Psoas muscle (tissue), 8 donors: ENCODE results near the gene ERICH2. TPM values are rescaled to one million over a fixed set of nuclear protein-coding genes. Genes with fewer than 3 reads are reported as not detected.
A peak's percentile ranks its signal among the peaks of the same experiment; 100 is the strongest.

Experiments used
- ATAC-seq, 4 donors: fragments of 200-7000 bp; cut with Tn5 transposase; one replicate each; pipeline ENCODE4 v1.9.1; 2020; ENCODE audit warnings: moderate library complexity in 3 of 4, mild to moderate bottlenecking in 2 of 4
- DNase-seq, 2 donors: peaks; one replicate each; pipeline ENCODE4 v3.0.0-alpha.2; 2020
- H3K27ac ChIP-seq: fragments of 200-600 bp; one replicate; pipeline ENCODE4 v1.8.0; 2022
- H3K27me3 ChIP-seq, 3 donors: fragments of 200-600 bp in 1 of 3; one replicate each; pipeline versions ENCODE4 v1.6.1 to v1.8.0; 2013 to 2022; ENCODE audit warnings: low read length in 2 of 3, mild to moderate bottlenecking in 2 of 3, moderate library complexity in 1 of 3; ENCODE audit not compliant: insufficient read depth in 3 of 3
- H3K36me3 ChIP-seq, 2 donors: fragments of 200-600 bp in 1 of 2; one replicate each; pipeline versions ENCODE4 v1.6.1 to v1.8.0; 2013 to 2022; ENCODE audit warnings: low read depth in 1 of 2, mild to moderate bottlenecking in 1 of 2, moderate library complexity in 1 of 2; ENCODE audit not compliant: insufficient read depth in 1 of 2
- H3K4me1 ChIP-seq: fragments of 200-600 bp; one replicate; pipeline ENCODE4 v1.8.0; 2022
- H3K4me3 ChIP-seq: fragments of 200-600 bp; one replicate; pipeline ENCODE4 v1.8.0; 2022; ENCODE audit warnings: mild to moderate bottlenecking
- H3K9me3 ChIP-seq: fragments of 200-600 bp; one replicate; pipeline ENCODE4 v1.8.0; 2022
- WGBS, 3 donors: extraction: QIAGEN DNeasy Blood & Tissue Kit; methylation state at CpG; one replicate each; pipeline versions ENCODE4 v1.1.6 to v1.1.7; 2013; 5-methylcytosine and 5-hydroxymethylcytosine counted together
- intact Hi-C, 2 donors: fragments of 100-400 bp; cut with DNase I; formaldehyde crosslinking; loops; one replicate each; pipeline versions ENCODE4 v1.11.0 to v1.14.2; 2022
- long read RNA-seq, 2 donors: library from polyadenylated mRNA; unstranded; transcript quantifications; one replicate each; pipeline ENCODE4 v2.0.0, GENCODE V29; 2021
- polyA plus RNA-seq, 3 donors: library from polyadenylated mRNA; stranded (reverse); fragments of 200-250 nt; gene quantifications; one replicate each; pipeline ENCODE4 v1.2.3, GENCODE V29; 2013
- total RNA-seq, 4 donors: library from RNA; stranded (reverse); fragmentation: NEBNext Ultra II Directional in 2 of 4; extraction: Animal tissue kit (Norgen Biotek cat#: 25700) in 2 of 4; gene quantifications; one replicate each; pipeline versions ENCODE4 v1.2.1 to v1.2.4, GENCODE V29; 2021 to 2023
- TF ChIP-seq, protein P1 (sequence below): fragments of 200-600 bp; IDR thresholded peaks from one replicate; pipeline ENCODE4 v1.8.0; 2022; ENCODE audit warnings: antibody characterized with exemption
- donor health status: healthy with polysubstance abuse.
- donor health status: DM: no; HTN: no; CAD: no; lungs with moderate emphysema.
- donor health status: Bipolar disorder and iron deficiency.
- donor health status: healthy.
- donor health status: DM: yes; HTN: yes; CAD: no.
- donor health status: DM: no; HTN: no; CAD: no.
- donor health status: DM: no; HTN: no; CAD: no.
- donor health status: DM: yes; HTN: yes; CAD: no.

ERICH2 gene, protein sequence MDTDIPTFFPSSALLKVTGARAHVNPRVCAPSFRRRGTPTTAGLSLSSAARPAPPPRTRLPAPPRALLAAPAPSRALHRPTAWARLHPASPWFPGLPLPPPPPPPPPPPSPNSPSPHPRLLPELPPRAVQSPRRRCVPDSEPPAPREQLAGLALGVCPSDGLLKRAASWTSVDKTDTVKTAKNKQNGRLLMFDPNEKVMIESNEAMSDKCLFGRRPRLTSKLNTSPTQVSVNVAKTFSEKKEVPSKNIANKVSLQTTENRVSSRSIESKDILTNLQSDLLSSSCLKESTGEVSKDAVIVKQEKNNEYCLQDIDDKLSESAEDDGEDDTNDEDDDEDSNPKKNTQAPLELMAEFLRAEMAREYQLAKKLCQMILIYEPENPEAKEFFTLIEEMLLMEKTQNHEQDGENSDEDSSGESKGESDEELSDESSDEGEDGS
- total RNA-seq (under 1 TPM in 2 of 4 donors, not detected in 2; 0.54 to 0.64 TPM), polyA plus RNA-seq (under 1 TPM; 0.17 to 0.40 (median 0.24) TPM)
- long read RNA-seq, donor 1, partial matches to known transcripts: 0 of 1 reads
- long read RNA-seq, donor 1, other reads (novel, unspliced or antisense): 1 of 1 reads
- long read RNA-seq, donor 2: 0 reads

DNA sequence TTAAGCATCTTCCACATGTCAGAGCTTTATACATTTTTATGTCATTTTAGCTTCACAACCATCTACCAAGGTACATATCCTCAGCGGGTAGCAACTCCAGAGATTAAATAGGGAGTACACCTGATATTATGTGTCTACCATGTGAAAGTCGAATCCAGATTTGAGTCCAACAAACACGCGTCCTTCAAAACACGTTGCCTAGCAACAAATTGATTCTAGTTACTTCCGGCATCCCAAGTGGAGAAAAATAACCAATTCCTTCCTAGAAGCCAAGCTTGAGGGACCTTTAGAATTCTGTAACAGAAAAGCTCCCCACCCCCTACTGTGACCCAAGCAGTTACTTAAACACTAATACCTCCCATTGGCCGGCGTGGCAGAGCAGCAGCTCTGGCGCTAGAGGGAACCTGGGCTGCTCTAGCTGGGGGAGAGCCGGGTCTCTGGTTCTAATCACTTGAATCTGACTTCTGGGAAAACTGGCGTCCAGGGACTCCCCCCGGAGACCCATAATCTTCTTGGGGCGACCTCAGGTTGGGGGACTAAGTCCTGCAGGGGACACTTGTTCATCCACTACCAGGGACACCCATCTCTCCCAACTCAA, at the start of gene ERICH2:
Gene ERICH2 (plus strand): TSS at position 371 of the 598 bp plus-strand sequence. CDS start 304 bp downstream, outside the sequence.
- intact Hi-C loops: no loop called here
- no peaks in the 10 kb centered on the region for H3K36me3 ChIP-seq
- peak; percentile 66 to 79 (median 72) for ATAC-seq
- peak; percentile 32 to 53 for DNase-seq
- peak within 1 kb of the TSS; percentile 61 for H3K27ac ChIP-seq
- no peaks in the 10 kb centered on the region for H3K27me3 ChIP-seq
- TF ChIP-seq, protein P1, sequence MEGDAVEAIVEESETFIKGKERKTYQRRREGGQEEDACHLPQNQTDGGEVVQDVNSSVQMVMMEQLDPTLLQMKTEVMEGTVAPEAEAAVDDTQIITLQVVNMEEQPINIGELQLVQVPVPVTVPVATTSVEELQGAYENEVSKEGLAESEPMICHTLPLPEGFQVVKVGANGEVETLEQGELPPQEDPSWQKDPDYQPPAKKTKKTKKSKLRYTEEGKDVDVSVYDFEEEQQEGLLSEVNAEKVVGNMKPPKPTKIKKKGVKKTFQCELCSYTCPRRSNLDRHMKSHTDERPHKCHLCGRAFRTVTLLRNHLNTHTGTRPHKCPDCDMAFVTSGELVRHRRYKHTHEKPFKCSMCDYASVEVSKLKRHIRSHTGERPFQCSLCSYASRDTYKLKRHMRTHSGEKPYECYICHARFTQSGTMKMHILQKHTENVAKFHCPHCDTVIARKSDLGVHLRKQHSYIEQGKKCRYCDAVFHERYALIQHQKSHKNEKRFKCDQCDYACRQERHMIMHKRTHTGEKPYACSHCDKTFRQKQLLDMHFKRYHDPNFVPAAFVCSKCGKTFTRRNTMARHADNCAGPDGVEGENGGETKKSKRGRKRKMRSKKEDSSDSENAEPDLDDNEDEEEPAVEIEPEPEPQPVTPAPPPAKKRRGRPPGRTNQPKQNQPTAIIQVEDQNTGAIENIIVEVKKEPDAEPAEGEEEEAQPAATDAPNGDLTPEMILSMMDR: peak; percentile 8
- H3K9me3 ChIP-seq: no peaks in the 10 kb centered on the region
- H3K4me1 ChIP-seq: peaks cover 12% of the 10 kb centered on the region
- peak within 1 kb of the TSS; percentile 77 for H3K4me3 ChIP-seq
- 1 to 2% (median 2%) methylated on average over 13 of the region's 13 CpGs for WGBS, 3 donors

DNA sequence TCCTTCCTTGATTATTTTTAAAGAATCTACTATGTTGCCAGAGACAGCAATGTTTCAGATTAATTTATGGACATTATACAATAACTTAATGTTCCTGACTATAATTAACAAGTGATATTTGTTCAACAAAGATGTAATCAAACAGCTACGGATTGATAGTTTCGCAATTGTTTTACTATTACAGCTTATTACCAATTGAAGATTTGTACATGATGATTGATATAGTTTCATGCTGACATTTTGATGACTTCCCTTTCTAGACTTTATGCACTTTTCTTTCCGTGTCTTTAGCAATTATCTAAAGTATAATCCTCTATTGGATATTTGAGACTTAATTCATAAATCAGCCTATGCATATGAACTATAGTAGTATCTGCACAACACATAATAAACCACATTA, 48.5 kb upstream of the ERICH2 start:
- TF ChIP-seq, protein P1: no peak
- no peak for ATAC-seq
- Histone ChIP-seq H3K9me3 (no peaks in the 10 kb centered on the region), H3K4me3 (no peak overlapping the region), H3K27me3 (peaks cover 0 to 56% (median 6%) of the 10 kb centered on the region in 3 donors), H3K27ac (no peak overlapping the region), H3K36me3 (no peaks in the 10 kb centered on the region), H3K4me1 (no peaks in the 10 kb centered on the region)
- intact Hi-C loops: no loop called here
- no peak for DNase-seq
- 86 to 91% (median 87%) methylated on average over 3 of the region's 3 CpGs for WGBS, 3 donors

DNA sequence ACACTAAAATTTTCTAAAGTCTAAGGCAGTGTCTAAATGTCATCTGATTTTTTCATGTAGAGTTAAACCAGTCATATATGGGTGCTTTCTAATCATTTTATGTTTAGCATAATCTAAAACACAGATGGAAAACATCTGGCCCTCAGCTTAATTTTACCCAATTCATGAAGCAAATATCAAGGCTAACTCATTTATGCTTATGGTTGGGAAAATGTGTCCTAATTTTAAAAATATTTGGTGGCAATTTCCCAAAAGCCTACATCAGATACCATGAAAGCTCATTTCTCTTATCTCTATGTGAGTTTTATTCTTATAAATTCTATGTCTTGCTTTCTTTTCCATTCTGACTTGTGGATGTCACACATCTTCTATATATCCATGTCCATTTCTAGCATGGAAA, 47.9 kb upstream of the ERICH2 start:
- Histone ChIP-seq H3K36me3 (no peaks in the 10 kb centered on the region), H3K9me3 (no peaks in the 10 kb centered on the region), H3K27ac (no peak overlapping the region), H3K4me1 (no peaks in the 10 kb centered on the region), H3K27me3 (peaks cover 0 to 49% (median 5%) of the 10 kb centered on the region in 3 donors), H3K4me3 (no peak overlapping the region)
- no peak for ATAC-seq
- no peak for DNase-seq
- intact Hi-C loops: no loop called here
- TF ChIP-seq, protein P1: no peak

DNA sequence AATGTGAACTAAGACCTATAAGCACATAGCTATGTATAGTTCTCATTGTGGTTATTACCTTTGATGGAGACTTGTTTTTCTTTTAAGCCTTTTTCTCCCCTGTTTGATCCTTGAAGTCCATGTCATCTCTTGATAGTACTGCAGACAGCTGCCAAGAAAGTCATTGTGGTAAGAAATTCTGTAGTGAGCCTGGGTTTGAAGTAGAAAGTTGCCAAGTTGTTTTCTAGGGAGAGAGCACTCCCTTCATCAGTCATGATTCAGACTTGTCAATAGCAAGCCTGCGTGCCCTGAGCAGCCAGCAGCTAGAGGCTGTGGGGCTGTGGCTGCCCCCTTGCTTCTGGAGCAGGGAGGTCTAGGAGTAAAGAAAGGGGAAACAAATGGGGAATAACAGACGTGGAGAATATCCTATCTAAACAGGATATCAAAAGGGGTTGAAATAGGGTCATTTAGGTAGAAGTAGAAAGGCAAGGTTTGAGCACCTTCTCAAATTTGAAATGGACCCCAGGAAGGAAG, 46.7 kb upstream of the ERICH2 start:
- DNase-seq: no peak
- 59 to 63% (median 63%) methylated on average over 2 of the region's 2 CpGs for WGBS, 3 donors
- Histone ChIP-seq H3K27ac (no peak overlapping the region), H3K36me3 (no peaks in the 10 kb centered on the region), H3K4me3 (no peak overlapping the region), H3K9me3 (no peaks in the 10 kb centered on the region), H3K4me1 (no peaks in the 10 kb centered on the region), H3K27me3 (peaks cover 0 to 37% (median 0%) of the 10 kb centered on the region in 3 donors)
- intact Hi-C loops: no loop called here
- ATAC-seq: no peak
- TF ChIP-seq, protein P1: no peak
